Stimulated activated CD8-positive, alpha-beta memory T cell treated with anti-CD3 and anti-CD28 coated beads, Interleukin-4, amount 100 ng/mL, for 24 hours (primary cell): ENCODE data around the gene NTRK3.

Experiments
- DNase-seq: peaks from one replicate; pipeline ENCODE4 v3.0.0-alpha.2; 2020; ENCODE audit warnings: low read depth

Gene NTRK3

DNA sequence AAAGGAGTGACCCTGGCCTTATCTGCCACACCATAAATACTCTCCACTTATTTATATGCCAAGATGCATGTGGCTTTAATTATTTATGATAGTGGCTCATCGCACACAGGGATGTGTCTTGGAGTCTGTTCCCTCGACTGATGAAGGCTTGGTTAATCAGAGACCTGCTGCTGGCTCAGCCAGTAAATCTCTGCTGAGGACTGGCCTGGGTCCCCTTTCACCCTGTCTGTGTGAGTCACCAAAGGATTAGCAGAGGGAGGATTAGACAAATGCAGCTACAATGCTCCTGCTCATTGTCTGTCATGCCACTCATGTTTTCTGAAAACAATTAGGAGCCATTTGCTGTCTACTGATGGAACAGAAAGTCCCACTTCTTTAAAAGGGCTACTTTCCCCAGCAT lies 226.8 kb downstream of the NTRK3 start:
- DNase-seq = no peak

DNA sequence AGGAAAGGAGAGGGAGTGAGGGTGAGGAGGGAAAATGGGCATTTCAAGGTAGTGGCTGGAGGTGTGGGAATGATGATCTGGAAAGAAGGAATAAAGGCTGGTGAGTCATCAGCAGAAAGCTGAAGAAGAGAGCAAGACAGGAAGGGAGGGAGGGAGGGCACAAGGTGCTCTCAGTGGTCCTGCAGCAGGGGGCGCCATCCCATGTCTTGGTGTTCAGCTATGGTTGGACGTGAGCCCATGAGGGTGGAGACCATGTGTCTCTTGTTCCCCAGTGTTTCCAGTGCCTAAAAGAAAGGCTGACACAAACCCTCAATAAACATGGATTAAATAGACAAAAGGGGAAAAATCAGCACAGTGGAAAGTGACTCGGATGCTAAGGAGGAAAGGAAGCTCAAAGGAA lies 228.5 kb downstream of the NTRK3 start:
- DNase-seq = no peak

- no peak for DNase-seq
Observed at GRCh38 chr15:88023914-88024313, 232.6 kb downstream of the NTRK3 start.

- no peak for DNase-seq
Observed at GRCh38 chr15:88022716-88023115, 233.8 kb downstream of the NTRK3 start.

DNA sequence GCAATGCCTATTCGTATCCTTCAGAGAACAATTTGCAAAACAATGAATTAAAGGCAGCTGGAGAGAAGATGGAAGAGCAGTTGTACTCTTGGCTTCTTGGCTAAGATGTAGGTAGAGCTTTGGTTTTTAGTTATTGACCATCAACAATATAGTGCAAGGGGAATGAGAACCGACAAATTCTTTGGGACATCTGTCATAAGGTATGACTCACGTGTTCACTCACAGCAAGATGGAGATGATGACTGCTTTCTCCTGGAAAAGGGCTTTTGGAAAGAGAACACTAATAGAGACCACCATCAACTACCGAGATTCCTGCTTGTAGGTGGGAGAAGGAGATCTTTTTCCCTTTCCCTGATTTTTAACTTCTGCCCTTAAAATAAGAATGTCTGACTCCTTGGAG lies 234.9 kb downstream of the NTRK3 start:
- DNase-seq = no peak

GRCh38 chr15:88020806-88021205 lies 235.7 kb downstream of the NTRK3 start:
- DNase-seq = no peak

GRCh38 chr15:88019656-88020055 lies 236.9 kb downstream of the NTRK3 start:
- no peak for DNase-seq

- DNase-seq = no peak
Observed at GRCh38 chr15:88018869-88019641, 237.5 kb downstream of the NTRK3 start.

GRCh38 chr15:88017753-88018152 lies 238.8 kb downstream of the NTRK3 start:
- no peak for DNase-seq

DNA sequence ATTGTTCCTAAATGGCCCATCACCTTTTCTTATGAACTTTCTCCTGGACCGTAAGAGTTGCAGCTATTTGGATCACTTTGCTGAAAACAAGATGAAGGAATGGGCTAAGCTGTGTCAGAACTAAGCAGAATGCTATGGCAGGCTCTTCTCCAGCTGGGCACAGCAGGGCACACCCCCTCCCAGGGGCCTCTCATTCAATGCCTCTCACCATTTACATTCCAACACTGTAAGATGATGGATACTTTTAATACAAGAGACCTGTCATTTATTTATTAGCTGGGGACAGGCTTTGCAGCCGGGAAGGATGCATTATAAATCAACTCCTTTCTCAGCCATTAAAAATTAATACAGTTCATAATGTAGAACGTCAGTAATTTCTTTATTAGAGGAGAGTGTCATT lies 240.1 kb downstream of the NTRK3 start:
- no peak for DNase-seq

GRCh38 chr15:88015228-88015860 lies 241.2 kb downstream of the NTRK3 start:
- DNase-seq = no peak

- DNase-seq = no peak
Observed at GRCh38 chr15:88014454-88015160, 241.9 kb downstream of the NTRK3 start.

GRCh38 chr15:88013111-88013510 lies 243.4 kb downstream of the NTRK3 start:
- no peak for DNase-seq

DNA sequence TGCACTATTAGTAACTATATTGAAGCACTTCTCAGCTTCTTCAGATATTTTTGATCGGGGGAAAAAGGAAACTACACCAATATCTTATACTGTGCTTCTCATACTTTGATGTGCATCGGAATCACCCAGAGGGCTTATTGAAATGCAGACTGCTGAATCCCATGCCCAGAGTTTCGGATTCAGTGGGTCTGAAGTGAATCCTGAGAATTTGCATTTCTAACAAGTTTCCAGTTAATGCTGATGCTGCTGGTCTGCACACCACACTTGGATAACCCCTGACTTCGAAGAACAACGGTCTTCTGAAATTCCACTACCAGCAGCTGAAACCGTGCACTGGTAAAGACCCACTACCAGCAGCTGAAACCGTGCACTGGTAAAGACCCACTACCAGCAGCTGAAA lies 243.9 kb downstream of the NTRK3 start:
- DNase-seq = no peak

DNA sequence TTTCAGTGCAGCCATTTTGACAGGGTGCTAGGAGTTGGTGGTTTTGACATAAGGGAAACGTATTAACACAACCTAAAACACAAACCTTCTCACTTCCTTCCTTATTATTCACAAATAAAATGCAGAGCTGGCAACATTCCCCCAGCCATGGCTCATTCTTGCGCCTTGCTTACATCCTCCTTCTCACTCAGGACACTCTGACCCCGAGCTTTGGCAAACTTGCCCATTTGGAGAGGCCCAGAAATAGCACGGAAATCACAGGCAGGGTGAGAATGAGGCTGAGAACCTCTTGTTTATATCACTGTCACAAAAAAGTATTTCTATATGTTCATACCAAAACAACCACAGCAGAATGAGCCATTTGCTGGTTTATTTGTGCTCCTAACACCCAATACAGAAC lies 244.3 kb downstream of the NTRK3 start:
- no peak for DNase-seq

GRCh38 chr15:88011533-88011932 lies 245.0 kb downstream of the NTRK3 start:
- DNase-seq = no peak

- no peak for DNase-seq
Observed at GRCh38 chr15:88006146-88006545, 250.4 kb downstream of the NTRK3 start.

DNA sequence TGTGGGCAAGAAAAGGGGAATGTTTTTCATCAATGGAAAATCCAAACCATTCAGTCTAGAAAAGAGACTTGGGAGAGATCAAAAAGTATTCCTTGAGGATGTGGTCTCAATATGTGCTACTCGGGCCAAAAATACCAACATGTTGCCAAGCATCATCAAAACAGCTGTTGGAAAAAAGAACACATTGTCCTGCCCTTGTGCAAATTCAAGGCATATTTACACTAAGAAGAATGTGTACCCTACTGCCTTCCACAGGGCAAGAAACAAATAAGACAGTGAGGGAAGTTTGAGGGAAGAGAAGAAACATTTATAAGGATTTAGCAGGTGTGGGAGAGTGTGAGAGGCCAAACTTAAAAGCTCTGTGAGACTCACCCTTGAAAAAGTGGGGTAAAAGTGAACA lies 252.1 kb downstream of the NTRK3 start:
- no peak for DNase-seq

GRCh38 chr15:88003541-88004327 lies 252.8 kb downstream of the NTRK3 start:
- DNase-seq = no peak

- no peak for DNase-seq
Observed at GRCh38 chr15:88002706-88003105, 253.8 kb downstream of the NTRK3 start.

DNA sequence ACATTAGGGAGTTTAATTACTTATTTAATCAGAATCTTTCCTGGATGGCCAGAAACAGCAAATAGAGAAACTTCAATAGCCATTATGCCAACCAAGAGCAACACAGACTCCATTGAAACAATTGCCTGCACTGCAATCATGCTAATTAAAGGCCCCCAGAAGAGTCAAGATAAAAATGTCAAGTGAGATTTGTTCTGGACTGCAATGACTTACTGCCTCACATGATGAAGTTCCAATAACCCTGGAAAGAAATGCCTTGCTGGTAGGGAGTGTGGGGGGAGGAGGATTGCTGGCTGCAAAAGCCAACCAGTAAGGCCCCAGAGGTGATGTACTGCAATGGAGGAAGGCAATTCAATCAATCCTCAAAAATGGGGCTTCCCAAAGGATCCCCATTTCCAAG lies 257.9 kb downstream of the NTRK3 start:
- DNase-seq = no peak

DNA sequence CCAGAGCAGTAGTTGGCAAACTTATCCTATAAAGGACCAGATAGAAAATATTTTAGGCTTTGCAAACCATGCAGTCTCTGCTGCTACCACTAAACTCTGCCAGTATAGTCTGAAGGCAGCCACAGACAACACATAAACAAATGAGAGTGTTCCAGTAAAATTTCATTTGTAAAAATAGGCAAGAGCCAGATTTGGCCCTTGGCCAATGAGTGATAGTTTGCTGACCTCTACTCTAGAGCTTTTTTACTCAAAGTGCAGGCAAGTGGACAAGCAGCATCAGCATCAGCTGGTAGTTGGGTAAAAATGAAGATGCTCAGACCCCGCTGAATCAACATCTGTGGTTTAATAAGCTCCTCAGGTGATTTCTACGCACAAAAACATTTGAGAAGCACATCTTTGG lies 269.8 kb downstream of the NTRK3 start:
- DNase-seq = no peak
